Stimulated activated CD4-positive, alpha-beta T cell treated with anti-CD3 and anti-CD28 coated beads, Interleukin-1b, Interleukin-23, amount 100 ng/mL, for 48 hours (primary cell): ENCODE data around the gene DIO3.

Experiments
- DNase-seq: peaks from one replicate; pipeline ENCODE4 v3.0.0-alpha.2; 2020

DIO3 gene

GRCh38 chr14:101561145-101561896, at the start of gene DIO3:
TSS of gene DIO3 (plus strand) at chr14:101561495.
- DNase-seq = no peak

- DNase-seq = no peak
These were observed 49.5 kb upstream of the DIO3 start for GRCh38 chr14:101511620-101512375.

- DNase-seq = no peak
These were observed 49.0 kb upstream of the DIO3 start for GRCh38 chr14:101512376-101512695.

GRCh38 chr14:101514136-101514535, 47.2 kb upstream of the DIO3 start:
- no peak for DNase-seq

GRCh38 chr14:101516401-101516800, 44.9 kb upstream of the DIO3 start:
- no peak for DNase-seq

GRCh38 chr14:101518611-101519473, 42.5 kb upstream of the DIO3 start:
- DNase-seq = no peak

GRCh38 chr14:101520621-101521472, 40.4 kb upstream of the DIO3 start:
- DNase-seq = no peak

GRCh38 chr14:101521473-101521915, 39.8 kb upstream of the DIO3 start:
- no peak for DNase-seq

GRCh38 chr14:101521978-101522377, 39.3 kb upstream of the DIO3 start:
- DNase-seq = no peak

- no peak for DNase-seq
These were observed 35.4 kb upstream of the DIO3 start for GRCh38 chr14:101525640-101526527.

GRCh38 chr14:101527987-101528386, 33.3 kb upstream of the DIO3 start:
- DNase-seq = no peak

GRCh38 chr14:101529079-101529478, 32.2 kb upstream of the DIO3 start:
- DNase-seq = no peak

- DNase-seq = no peak
These were observed 27.1 kb upstream of the DIO3 start for GRCh38 chr14:101534198-101534597.

GRCh38 chr14:101535232-101535631, 26.1 kb upstream of the DIO3 start:
- no peak for DNase-seq

- DNase-seq = no peak
These were observed 25.5 kb upstream of the DIO3 start for GRCh38 chr14:101535701-101536207.

- DNase-seq = no peak
These were observed 24.0 kb upstream of the DIO3 start for GRCh38 chr14:101537286-101537685.

GRCh38 chr14:101538878-101539277, 22.4 kb upstream of the DIO3 start:
- no peak for DNase-seq

GRCh38 chr14:101539880-101540279, 21.4 kb upstream of the DIO3 start:
- DNase-seq = no peak

- DNase-seq = no peak
These were observed 20.5 kb upstream of the DIO3 start for GRCh38 chr14:101540481-101541462.

GRCh38 chr14:101542391-101542790, 18.9 kb upstream of the DIO3 start:
- no peak for DNase-seq
